Neural crest cell (in vitro differentiated cells): ENCODE data around the gene PLCB3. TPM values are rescaled to one million over a fixed set of nuclear protein-coding genes. Genes with fewer than 3 reads are reported as not detected.

Source experiments
- DNase-seq: peaks from one replicate; pipeline ENCODE4 v3.0.0; 2021; ENCODE audit warnings: low read depth, mixed read lengths, low spot score
- H3K27ac Mint-ChIP-seq: one replicate; pipeline ENCODE4 v1.8.0; 2021; ENCODE audit warnings: mild to moderate bottlenecking, mixed read lengths; ENCODE audit not compliant: unreplicated experiment
- H3K27me3 Mint-ChIP-seq: 2 replicates; pipeline ENCODE4 v1.8.0; 2021; ENCODE audit warnings: low read depth, mild to moderate bottlenecking, mixed read lengths
- H3K36me3 Mint-ChIP-seq: 2 replicates; pipeline ENCODE4 v1.8.0; 2021; ENCODE audit warnings: low read depth, mild to moderate bottlenecking, mixed read lengths
- H3K4me1 Mint-ChIP-seq: 2 replicates; pipeline ENCODE4 v1.8.0; 2021; ENCODE audit warnings: mixed read lengths
- H3K4me3 Mint-ChIP-seq: one replicate; pipeline ENCODE4 v1.8.0; 2021; ENCODE audit warnings: mild to moderate bottlenecking, mixed read lengths
- H3K9me3 Mint-ChIP-seq: 2 replicates; pipeline ENCODE4 v1.8.0; 2021; ENCODE audit warnings: mixed read lengths
- total RNA-seq: library from RNA; stranded (reverse); gene quantifications from 2 replicates; pipeline ENCODE4 v1.2.1, GENCODE V29; 2021
- TF ChIP-seq, protein P1 (sequence below): fragments of 200-600 bp; sonication (generic); conservative IDR thresholded peaks from 2 replicates; pipeline ENCODE4 v1.5.0; 2021; ENCODE audit warnings: antibody characterized with exemption, mild to moderate bottlenecking

Gene PLCB3
- total RNA-seq, 1 donor from 2014 or later, result 36.4 TPM

DNA sequence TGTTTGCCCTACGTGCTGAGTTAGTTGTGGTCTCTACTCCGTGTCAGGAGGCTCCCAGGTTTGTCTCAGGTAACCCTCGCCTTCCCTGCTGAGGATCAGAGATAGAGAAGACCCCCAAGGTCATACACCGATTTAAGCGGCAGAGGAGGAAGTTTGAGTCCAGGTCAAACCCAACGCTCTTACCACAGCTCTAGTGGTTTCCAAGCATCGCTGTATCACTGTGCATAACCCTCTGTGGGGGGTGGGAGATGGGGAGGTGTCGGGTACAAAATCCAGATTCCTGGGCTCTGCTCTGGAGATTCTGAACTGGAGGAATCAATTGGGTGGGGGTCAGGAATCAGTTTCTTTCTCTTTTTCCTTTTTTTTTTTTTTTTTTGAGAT, 20.4 kb upstream of the PLCB3 start:
- Mint-ChIP-seq H3K9me3 (no peaks in the 10 kb centered on the region), H3K27ac (no peak overlapping the region), H3K36me3 (no peaks in the 10 kb centered on the region), H3K27me3 (no peaks in the 10 kb centered on the region), H3K4me3 (peak overlapping the region; percentile 93), H3K4me1 (peaks cover 33% of the 10 kb centered on the region)
- TF ChIP-seq, protein P1, sequence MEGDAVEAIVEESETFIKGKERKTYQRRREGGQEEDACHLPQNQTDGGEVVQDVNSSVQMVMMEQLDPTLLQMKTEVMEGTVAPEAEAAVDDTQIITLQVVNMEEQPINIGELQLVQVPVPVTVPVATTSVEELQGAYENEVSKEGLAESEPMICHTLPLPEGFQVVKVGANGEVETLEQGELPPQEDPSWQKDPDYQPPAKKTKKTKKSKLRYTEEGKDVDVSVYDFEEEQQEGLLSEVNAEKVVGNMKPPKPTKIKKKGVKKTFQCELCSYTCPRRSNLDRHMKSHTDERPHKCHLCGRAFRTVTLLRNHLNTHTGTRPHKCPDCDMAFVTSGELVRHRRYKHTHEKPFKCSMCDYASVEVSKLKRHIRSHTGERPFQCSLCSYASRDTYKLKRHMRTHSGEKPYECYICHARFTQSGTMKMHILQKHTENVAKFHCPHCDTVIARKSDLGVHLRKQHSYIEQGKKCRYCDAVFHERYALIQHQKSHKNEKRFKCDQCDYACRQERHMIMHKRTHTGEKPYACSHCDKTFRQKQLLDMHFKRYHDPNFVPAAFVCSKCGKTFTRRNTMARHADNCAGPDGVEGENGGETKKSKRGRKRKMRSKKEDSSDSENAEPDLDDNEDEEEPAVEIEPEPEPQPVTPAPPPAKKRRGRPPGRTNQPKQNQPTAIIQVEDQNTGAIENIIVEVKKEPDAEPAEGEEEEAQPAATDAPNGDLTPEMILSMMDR, result no peak
- no peak for DNase-seq

DNA sequence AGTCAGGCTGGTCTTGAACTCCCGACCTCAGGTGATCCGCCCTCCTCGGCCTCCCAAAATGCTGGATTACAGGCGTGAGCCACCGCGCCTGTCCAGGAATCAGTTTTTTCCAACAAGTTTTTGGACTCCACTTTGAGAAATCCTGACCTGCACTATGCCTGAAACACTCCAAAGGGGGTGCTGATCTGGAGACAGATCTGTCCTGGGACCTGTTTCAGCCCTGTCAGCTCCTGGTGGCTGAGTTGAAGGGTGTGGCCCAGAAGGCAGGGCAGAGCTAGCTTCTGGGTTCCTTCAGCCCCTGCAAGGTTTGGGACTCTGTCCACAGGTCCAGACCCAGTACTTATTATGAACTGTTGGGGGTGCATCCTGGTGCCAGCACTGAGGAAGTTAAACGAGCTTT, 19.8 kb upstream of the PLCB3 start:
- peaks cover 33% of the 10 kb centered on the region for H3K4me1 Mint-ChIP-seq
- no peaks in the 10 kb centered on the region for H3K9me3 Mint-ChIP-seq
- H3K36me3 Mint-ChIP-seq, result no peaks in the 10 kb centered on the region
- no peak for DNase-seq
- peak overlapping the region; percentile 93 for H3K4me3 Mint-ChIP-seq
- no peaks in the 10 kb centered on the region for H3K27me3 Mint-ChIP-seq
- H3K27ac Mint-ChIP-seq, result no peak overlapping the region
- TF ChIP-seq, protein P1, result no peak

DNA sequence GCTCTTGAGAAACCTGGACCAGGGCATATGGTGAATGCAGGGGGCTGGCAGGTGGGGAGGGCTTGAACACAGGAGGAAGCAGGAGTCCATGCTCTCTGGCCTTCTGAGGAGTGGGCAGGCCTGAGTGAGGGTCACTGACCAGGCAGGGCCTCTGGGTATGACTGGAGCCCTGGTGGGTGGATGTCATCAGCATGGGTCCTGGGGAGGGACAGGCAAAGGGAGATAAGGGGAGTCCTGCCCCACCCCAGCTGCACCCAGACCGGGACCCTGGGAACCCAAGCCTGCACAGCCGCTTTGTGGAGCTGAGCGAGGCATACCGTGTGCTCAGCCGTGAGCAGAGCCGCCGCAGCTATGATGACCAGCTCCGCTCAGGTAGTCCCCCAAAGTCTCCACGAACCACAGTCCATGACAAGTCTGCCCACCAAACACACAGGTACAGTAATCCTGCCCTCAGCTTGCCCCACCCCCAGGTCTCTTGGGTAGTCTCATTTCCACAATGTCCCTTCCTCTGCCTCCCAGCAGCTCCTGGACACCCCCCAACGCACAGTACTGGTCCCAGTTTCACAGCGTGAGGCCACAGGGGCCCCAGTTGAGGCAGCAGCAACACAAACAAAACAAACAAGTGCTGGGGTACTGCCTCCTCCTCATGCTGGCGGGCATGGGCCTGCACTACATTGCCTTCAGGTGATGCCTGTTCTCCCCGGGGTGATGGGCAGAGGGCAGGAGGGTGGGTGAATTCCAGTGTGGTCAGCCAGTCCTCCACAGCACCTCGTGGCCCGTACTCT, 19.0 kb upstream of the PLCB3 start:
- no peaks in the 10 kb centered on the region for H3K9me3 Mint-ChIP-seq

DNA sequence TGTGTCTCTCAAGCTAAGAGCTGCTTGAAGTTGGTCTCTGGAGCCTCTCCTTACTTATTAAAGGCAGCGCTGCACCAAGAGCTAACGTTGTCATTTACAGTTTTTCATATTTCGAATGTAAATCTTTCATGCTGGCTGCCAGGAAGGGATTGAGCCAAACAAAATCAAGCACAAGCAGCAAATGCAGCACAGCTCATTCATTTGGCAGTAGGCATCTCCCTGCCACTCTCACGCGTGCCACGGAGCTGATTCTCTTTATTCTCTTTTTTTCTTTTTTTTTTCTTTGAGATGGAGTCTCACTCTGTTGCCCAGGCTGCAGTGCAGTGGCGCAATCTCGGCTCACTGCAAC, 18.4 kb upstream of the PLCB3 start:
- DNase-seq, result no peak
- peak overlapping the region; percentile 93 for H3K4me3 Mint-ChIP-seq
- TF ChIP-seq, protein P1, result no peak
- no peaks in the 10 kb centered on the region for H3K9me3 Mint-ChIP-seq
- no peak overlapping the region for H3K27ac Mint-ChIP-seq
- H3K36me3 Mint-ChIP-seq, result peaks cover 3% of the 10 kb centered on the region
- peaks cover 24% of the 10 kb centered on the region for H3K4me1 Mint-ChIP-seq
- H3K27me3 Mint-ChIP-seq, result no peaks in the 10 kb centered on the region

More for the DNA sequence above, 19.0 kb upstream of the PLCB3 start:
- TF ChIP-seq, protein P1, result no peak
- H3K27ac Mint-ChIP-seq, result no peak overlapping the region
- no peak for DNase-seq
- H3K27me3 Mint-ChIP-seq, result no peaks in the 10 kb centered on the region
- no peaks in the 10 kb centered on the region for H3K36me3 Mint-ChIP-seq
- H3K4me1 Mint-ChIP-seq, result peaks cover 27% of the 10 kb centered on the region
- H3K4me3 Mint-ChIP-seq, result peak overlapping the region; percentile 93

DNA sequence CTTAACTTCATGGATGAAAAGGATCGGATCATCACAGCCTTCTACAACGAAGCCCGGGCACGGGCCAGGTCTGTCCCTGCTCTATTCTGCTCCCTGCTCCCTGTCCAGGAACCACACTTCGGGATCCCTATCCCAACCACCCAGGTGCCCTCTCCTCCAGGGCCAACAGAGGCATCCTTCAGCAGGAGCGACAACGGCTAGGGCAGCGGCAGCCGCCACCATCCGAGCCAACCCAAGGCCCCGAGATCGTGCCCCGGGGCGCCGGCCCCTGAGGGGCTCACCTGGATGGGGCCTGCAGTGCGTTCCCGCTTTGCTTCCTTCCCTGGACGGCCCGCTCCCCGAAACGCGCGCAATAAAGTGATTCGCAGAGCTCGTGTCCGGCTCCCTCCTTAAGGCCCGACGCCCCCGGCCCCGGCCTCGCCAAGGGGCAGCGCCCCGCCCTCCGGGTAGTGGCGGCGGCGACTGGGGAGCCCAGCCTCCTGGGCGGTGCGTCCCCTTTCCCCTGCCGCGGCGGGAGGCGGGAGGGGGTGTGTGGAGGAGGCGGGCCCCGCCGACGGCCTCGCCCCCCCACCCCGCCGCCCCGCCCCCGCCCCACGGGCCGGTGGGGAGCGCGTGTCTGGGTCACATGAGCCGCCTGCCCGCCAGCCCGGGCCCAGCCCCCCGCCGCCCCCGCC, 17.3 kb upstream of the PLCB3 start, which contains the start of gene VEGFB:
Gene VEGFB (plus strand): TSS at position 672 of the 674 bp plus-strand sequence. CDS start 250 bp downstream, outside the sequence.
- H3K27ac Mint-ChIP-seq, result no peak within 1 kb of the TSS
- no peaks in the 10 kb centered on the region for H3K9me3 Mint-ChIP-seq
- TF ChIP-seq, protein P1, result no peak
- no peaks in the 10 kb centered on the region for H3K27me3 Mint-ChIP-seq
- peak within 1 kb of the TSS; percentile 93 for H3K4me3 Mint-ChIP-seq
- peaks cover 3% of the 10 kb centered on the region for H3K36me3 Mint-ChIP-seq
- H3K4me1 Mint-ChIP-seq, result peaks cover 24% of the 10 kb centered on the region
- DNase-seq, result no peak
